NCI-H128 (cell line): Measurements from ENCODE around the gene OLFM1.

Source experiments
- DNase-seq: peaks from one replicate; lab custom pipeline; 2025; ENCODE audit not compliant: unreplicated experiment; lab: John Stamatoyannopoulos, UW

Gene OLFM1

DNA sequence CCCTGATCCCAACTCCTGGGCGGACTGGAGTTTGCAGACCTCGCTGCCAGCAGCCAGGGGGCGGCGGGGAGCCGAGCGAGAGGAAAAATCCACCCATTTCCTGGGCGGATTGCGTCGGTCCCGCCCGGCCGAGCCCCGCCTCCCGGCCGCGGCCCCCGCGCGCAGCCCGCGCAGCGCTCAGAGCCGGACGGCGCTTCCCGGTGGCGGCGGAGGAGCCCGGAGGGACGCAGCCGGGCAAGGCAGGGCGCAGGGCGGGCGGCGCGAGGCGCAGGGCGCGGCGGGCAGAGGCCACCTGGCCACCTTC, at the start of gene OLFM1:
OLFM1 (plus strand) TSS at position 180 of the 304 bp plus-strand sequence. CDS start 322 bp downstream, outside the sequence.
- no peak for DNase-seq

DNA sequence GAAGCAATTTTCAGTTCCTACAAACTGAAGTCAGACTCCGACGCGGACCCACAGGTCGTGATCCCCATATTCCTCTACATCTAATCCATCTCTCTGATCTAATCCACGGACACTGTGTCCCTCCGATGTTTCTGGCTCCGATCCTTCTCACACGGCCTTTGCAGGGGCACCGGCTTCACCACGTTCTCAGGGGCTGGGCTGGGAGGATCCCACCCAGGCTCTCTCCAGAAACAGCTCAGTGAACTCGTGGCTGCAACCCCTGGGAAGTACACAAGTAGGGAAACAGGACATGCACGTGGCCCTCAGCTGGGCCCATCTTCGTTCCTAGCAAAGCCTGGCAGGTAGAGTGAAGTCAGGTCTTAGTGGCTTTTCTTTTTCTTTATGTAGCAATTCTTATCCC, 49.1 kb upstream of the OLFM1 start:
- no peak for DNase-seq

DNA sequence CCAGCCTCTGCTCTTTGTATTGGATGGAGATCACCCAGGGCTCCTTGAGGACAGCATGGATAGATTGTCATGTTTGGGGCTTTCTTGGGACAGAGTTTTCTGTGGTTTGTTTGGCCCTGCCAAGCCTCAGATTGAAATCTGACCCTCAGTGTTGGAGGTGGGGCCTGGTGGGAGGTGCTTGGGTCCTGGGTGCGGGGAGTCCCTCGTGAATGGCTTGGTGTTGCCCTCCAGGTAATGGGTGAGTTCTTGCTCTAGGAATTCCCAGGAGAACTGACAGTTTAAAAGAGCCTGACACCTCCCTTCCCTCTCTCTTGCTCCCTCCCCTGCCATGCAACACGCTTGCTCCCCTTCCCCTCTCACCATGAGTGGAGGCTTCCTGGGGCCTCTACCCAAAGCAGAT, 48.6 kb upstream of the OLFM1 start:
- DNase-seq: no peak

DNA sequence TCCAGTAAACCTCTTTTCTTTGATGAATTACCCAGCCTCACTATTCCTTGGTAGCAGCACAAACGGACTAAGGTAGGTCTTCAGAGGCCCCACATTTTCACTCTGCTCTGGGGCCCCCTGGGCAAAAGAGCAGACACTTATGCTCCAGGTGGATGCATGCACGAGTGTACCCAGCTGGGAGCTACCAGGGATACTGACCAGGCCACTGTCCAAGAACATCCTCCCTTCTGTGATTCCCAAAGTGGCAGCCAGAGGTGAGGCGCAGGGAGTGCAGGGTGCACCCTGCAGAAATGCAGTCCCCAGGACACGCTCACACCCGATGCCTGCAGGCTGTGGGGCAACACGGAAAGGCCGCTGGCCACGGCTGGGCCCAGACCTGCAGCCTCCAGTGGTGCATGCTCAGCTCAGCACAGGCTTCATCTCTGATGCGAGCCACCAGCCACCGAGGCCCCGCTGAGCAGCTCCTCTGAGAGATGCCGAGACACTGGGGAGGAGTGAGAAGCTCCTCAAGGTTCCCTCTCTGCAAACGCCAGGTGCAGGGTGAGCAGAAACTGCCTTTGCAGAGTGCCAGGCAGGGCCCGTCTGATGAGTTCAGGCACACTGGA, 48.1 kb upstream of the OLFM1 start:
- no peak for DNase-seq

GRCh38 chr9:135039916-135040645, 47.4 kb upstream of the OLFM1 start:
- no peak for DNase-seq

DNA sequence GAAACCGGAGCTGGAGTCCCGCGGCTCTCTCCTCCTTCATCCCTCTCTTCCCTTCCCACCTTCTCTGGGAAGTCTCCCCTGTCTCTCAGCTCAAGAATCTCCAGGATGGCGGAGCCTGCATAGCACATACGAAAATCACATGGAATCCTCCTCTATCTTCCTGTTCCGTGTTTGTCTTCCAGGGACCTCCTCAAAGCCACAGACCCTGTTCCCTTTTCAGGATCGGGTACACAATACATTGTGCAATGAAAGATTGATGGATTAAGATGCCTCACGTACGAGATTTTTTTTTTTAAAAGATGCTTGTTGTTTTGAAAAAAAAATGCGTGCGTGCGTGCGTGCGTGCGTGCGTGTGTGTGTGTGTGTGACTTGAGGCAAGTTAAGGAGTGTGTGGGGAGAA, 46.6 kb upstream of the OLFM1 start:
- no peak for DNase-seq

- no peak for DNase-seq
These were observed 44.1 kb upstream of the OLFM1 start for GRCh38 chr9:135043345-135043744.

DNA sequence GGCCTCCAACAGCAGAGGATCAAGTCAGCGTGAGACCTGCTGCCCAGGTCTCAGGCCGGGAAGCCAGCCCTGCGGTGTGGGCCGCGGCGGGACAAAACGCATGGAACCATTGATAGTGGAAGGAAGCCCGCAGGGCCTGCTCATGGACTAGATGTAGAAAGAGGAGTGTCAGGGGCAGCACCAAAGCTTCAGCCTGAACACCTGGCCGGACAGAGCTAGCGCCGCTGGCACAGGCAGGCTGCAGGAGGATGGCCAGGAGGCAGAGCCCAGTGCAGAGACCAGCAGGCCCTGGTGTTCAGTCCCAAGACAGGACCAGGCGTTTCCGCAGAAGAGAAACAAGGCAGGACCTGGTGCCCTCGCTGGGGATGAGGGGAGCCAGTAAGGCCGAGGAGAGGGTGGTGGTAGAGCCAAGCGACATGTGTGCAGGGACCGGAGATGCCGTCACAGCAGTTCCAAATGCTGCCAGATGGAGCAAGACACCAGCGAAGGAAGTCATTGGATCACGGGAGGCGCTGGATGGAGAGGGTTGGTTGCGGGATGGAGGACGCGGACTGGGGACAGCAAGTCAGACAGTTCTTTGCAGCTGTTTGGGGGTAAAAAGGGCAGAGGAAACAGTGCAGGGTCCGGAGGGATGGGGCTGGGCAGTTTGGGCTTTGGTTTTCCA, 42.1 kb upstream of the OLFM1 start:
- DNase-seq: no peak

DNA sequence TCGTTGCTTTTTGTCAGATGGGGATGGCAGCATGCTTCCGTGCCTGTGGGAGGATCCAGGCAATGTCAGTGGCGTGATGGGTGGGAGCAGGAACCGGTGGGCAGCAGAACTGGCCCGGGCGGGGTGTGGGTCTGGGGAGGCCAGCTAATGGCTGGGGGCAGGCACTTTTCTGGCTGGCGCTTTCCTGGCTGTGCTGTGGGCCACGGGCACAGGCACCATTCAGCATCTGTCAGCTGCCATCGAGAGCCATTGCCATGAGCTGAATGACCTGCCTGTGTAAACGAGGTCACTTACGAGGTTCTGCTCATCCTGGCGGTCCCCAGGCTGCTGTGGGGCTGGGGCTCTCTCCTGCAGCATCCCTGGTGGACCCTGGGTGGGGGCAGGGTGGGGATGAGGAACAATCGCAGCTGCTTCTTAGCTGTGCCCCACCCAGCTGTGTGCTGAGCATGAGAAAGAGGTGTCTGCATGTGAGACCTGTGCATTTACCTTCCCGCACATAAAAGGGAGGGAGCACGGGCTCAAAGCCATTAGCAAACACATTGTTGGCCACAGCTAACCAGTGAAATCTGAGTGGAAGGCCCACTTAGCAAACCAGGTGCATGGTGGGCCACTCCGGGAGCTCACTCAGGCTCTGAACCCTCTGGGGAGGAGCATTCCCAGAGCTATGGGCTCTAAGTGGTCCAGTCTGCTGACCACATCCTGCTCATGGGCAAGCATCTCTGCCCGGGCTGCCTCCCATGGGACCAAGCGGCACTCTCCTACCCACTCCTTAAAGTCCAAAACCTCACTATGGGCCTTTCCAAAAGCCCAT, 41.3 kb upstream of the OLFM1 start:
- no peak for DNase-seq

- DNase-seq: no peak
These were observed 40.6 kb upstream of the OLFM1 start for GRCh38 chr9:135046739-135047350.

DNA sequence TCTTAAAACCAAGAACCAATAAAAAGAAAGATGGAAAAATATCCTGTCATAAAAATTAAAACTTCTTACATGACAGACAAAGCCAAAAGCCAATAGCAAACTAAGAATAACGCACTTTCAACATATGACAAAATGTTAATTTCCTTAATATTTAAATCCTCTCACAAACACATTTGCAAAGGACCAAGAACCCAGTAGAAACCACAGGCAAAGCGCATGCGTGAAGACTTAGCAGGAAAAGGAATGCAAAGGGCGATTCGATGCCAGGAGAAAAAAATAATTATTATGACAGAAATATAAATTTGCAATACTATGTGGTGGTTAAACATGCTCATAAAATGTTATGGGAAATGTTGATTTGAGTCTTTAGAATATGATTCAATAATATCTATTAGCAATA, 39.9 kb upstream of the OLFM1 start:
- no peak for DNase-seq

DNA sequence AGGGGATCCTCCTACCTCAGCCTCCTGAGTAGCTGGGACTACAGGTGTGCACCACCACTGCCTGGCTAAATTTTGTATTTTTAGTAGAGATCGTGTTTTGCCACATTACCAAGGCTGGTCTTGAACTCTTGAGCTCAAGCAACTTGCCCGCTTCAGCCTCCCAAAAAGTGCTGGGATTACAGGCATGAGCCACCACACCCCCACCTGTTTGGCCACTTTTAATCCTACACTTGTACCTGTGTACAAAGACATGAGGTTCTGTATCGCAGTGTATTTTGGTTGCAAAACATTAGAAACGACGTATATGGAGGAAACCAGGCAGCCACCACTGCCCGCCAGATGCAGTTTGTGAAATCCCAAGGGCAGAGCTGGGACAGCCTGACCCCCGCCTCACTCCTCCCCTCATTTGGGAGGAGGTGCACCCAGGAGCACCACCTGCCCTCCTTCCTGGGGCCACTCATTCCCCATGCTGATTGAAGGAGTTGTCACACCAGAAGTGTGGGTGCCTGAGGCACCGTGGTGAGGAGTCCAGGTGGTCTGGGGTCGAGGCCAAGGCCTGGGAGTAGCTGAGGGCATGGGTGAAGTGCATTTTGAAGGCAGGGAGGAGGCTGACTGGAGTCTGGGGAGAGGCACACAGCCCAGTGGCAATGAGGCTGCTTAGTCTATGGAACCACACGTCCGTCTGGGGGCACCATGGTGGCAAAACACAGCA, 39.3 kb upstream of the OLFM1 start:
- no peak for DNase-seq

DNA sequence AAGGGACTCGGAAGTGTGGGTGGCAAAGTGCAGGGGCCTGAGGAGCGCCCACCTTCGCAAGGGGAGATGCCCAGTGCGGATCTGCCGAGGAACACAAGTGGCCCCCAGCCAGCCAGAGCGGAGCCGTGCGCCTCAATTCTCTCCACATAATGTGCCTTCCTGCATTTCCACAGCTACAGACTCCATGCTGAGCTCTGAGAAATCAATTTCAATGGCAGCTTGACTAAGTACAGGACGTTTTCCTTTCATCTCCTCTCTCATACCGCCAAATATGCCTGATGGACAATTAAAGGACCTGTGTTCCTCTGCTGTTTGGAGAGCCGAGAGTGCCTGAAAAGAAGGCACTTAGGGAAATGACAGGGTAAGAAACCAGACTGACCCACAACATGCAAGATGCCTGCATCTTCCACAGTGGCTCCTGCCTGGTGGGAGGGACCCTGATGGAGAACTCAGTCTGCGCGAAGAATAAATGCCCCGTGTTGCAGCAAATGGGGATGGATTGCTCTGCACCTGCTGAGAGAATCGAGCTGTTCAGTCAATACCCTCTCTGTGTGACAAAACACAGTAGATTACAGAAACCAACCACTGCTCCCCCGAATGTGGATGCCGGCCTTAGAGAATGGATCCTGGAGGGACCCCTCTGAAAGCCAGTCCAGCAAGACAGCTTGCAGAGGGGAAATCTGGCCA, 38.6 kb upstream of the OLFM1 start:
- DNase-seq: no peak

- no peak for DNase-seq
These were observed 38.0 kb upstream of the OLFM1 start for GRCh38 chr9:135049460-135049859.

DNA sequence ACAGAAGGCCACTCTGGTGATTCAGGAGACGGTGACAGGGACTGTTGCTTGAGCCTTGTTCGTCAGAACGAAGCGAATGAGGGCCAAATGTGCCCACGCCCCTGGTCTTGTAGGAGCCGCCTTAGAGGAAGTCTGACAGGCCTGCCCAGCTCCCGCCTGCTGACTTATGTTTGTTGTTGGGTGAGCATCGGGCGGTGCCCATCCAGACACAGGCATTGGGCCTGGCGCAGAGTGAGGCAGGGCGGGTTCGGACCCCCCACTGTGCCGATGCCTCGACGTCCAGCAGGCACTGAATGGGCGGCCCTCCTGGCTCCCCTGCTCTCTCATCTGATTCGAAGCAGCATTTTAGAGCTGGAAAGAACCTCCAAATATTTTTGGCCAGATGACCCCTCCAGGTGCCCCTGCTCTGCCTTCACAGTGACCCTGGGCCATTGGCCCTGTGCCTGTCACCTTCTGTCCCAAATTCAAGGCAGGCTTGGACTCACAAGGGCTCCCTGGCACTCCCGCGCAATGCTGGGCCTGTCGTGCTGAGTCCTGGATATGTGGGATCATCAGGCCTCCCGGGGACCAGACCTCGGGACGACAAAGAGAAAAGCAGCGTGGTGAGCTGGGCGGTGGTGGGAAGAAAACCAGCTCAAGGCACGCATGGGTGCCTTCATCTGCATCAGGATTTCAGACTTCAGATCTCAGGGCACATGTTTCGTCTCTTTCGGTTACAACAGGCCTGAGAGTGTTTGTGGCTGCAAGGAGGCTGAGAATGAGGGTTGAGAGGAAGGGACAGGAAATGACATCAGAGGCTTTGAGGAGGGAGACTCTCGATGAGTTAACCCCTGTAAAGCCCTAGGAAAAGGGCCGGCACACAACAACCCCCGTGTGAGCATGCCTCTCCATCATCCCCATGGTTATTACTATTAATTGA, 37.1 kb upstream of the OLFM1 start:
- no peak for DNase-seq

GRCh38 chr9:135051316-135052038, 36.0 kb upstream of the OLFM1 start:
- no peak for DNase-seq

GRCh38 chr9:135053133-135053532, 34.3 kb upstream of the OLFM1 start:
- no peak for DNase-seq

GRCh38 chr9:135055181-135055580, 32.3 kb upstream of the OLFM1 start:
- DNase-seq: no peak
